GM18519 (cell line): ENCODE results near the gene RIOK1.

ENCODE experiments used
- ATAC-seq: cut with Tn5 transposase; IDR thresholded peaks from one replicate; pipeline ENCODE4 v1.9.1; 2021; ENCODE audit warnings: mild to moderate bottlenecking, moderate library complexity; ENCODE audit not compliant: unreplicated experiment, low FRiP score

Gene RIOK1

GRCh38 chr6:7406743-7407142 lies 17.1 kb downstream of the RIOK1 start:
- no peak for ATAC-seq

- no peak for ATAC-seq
These were observed 20.1 kb downstream of the RIOK1 start for GRCh38 chr6:7409740-7410139.

- no peak for ATAC-seq
These were observed 21.2 kb downstream of the RIOK1 start for GRCh38 chr6:7410851-7411250.

DNA sequence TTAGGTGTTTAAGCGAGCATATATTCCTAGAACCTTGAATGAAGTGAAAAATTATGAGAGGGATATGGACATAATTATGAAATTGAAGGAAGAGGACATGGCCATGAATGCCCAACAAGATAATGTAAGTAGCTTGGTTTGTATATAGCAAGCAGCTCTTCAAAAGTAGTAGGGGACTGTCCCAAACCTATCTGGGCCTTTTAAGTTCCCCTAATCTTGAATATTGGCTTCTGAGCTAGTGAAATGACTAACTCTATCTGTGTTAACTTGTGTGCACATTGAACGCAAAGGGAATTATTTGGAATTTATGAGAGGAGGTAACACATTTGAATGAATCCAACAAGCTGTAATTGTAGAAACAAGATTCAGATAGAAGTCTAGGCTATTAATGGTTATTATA lies 21.7 kb downstream of the RIOK1 start:
- ATAC-seq, result no peak

GRCh38 chr6:7413151-7413823 lies 23.7 kb downstream of the RIOK1 start:
- no peak for ATAC-seq

- ATAC-seq, result no peak
These were observed 25.2 kb downstream of the RIOK1 start for GRCh38 chr6:7414811-7415210.

DNA sequence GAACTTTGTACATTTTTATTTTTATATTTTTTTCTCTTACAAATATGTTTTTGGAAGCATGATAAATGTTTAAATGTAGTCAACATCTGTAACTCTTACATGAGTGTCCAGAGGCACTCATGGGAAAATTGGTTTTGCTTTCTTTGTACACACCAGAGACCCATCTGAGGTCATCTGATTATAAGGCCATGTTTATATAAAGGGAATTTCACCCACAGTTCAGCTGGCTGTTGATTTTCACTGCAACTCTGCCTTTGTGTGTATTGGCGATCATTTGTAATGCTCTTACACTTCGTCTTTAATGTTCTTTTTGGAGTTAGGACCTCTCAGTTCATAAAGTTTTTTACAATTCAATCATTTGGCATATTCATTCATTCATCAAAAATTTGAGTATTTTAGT lies 28.1 kb downstream of the RIOK1 start:
- ATAC-seq, result no peak

DNA sequence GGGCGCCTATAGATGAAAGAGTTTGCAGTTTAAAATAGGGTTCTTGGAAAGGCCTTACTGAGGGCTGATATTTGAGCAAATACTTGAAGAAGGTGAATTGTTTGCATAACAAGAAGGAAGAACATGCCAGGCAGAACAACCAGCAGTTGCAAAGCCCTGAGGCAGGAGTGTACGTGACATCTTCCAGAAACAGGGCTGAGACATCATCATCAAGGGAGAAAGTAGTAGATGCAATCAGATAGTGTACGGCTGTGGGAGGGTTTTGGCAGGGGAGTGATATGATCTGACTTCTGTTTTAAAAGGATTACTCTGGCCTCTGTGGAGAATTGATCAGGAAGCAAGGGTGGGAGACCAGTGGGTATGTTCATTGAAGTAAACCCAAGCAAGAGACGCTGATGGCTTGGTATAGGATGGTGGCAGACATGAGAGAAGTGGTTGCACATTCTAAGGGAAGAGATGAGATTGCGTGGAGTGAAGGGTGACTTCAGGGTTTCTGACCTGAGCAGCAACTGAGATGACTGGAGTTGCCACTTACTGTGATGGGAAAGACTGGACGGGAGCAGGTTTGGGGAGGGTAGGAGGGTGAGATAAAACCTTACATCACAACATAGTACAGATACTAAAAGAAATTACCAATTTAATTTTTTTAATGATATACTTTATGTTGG lies 28.8 kb downstream of the RIOK1 start:
- no peak for ATAC-seq

GRCh38 chr6:7419065-7419464 lies 29.5 kb downstream of the RIOK1 start:
- no peak for ATAC-seq

DNA sequence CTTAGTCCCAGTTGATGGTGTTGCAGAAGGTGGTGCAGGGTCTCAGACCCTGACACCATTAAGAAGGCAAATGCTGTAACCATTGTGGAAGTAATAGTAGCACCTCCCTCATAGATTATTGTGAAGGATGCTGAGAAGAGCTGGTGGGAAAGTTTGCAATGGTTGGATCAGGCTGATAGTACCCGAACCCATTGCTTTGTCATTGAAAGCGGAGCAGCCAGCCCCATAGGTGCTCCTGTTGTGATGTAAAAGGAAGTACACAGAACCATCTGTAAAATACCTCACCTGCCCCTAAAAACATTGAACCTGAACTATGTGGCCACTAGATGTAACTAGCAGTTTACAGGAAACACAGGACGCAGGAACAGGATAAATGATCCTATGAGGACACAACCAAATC lies 31.5 kb downstream of the RIOK1 start:
- no peak for ATAC-seq

DNA sequence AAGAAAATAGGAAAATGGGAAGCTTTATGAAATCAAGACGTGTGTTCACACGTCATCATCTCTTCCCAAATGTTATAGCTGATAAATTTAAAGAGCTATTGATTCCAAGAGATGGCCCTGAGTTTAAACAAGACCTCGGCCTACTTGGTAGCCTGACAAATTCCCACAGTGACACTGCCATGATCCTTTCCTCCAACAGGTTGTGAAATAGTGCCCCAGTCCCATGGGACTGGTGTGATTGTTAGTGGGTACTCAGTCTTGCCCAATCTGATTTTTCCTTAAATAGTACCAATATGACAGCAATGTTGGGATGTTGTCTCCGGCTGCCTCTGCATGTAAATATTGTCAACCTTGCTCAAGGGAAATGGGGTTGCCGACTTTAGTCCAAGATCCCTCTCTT lies 34.5 kb downstream of the RIOK1 start:
- ATAC-seq, result no peak

- ATAC-seq, result no peak
These were observed 35.6 kb downstream of the RIOK1 start for GRCh38 chr6:7424967-7425807.

- no peak for ATAC-seq
These were observed 36.2 kb downstream of the RIOK1 start for GRCh38 chr6:7425808-7426190.

DNA sequence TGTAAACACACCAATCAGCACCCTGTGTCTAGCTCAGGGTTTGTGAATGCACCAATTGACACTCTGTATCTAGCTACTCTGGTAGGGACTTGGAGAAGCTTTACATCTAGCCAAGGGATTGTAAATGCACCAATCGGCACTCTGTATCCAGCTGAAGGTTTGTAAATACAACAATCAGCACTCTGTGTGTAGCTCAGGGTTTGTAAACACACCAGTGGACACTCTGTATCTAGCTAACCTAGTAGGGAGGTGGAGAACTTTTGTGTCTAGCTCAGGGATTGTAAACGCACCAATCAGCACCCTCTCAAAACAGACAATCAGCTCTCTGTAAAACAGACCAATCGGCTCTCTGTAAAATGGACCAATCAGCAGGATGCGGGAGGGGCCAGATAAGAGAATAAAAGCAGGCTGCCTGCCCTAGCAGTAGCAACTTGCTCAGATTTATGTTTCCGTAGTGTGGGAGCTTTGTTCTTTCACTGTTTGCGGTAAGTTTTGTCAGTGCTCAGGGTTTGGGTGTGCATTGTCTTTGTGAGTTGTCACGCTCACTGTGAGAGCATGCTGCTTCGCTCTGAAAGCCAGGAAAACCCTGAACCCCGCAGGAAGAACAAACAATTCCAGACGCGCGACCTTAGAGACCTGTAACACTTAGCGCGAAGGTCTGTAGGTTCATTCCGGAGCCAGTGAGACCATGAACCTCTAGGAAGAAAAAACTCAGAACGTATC lies 37.0 kb downstream of the RIOK1 start:
- ATAC-seq, result no peak

- no peak for ATAC-seq
These were observed 41.7 kb downstream of the RIOK1 start for GRCh38 chr6:7431313-7431673.

GRCh38 chr6:7431674-7432390 lies 42.2 kb downstream of the RIOK1 start:
- no peak for ATAC-seq

DNA sequence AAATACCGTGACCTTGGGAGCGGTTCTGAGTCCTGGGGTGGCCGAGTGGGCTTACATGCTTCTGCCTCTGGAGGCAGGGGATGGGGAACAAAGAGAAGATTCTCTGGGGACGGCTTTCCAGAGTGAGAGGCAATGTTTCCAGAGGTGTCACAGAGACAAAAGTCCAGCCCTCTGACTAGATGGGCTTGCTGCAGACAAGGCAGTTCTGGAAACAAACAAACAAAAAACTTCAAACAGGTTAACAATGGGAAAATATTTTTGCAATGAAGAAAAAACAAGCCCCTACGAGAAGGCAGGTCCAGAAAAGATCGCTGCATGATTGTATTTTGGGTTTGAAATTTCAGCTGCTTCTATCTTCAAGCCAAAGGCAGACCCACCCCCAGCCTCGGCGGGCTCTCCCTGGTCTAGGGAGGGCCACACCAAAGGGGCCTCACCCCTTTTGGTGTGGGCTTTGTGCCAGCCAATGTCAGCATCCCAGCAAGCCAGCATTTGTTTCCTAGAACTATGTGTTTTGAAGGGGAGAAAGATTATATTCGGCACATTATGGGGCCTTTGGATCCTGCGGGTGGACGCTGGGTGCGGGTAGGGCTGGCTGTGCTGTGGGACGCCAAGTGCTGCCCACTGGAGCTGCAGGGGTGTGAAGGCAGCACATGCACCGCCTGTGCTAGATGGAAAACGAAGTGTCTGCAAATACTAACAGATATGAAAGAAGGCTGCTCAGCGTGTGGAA lies 42.9 kb downstream of the RIOK1 start:
- ATAC-seq, result no peak

GRCh38 chr6:7433121-7433617 lies 43.6 kb downstream of the RIOK1 start:
- ATAC-seq, result no peak

- ATAC-seq, result no peak
These were observed 45.1 kb downstream of the RIOK1 start for GRCh38 chr6:7434672-7435071.

DNA sequence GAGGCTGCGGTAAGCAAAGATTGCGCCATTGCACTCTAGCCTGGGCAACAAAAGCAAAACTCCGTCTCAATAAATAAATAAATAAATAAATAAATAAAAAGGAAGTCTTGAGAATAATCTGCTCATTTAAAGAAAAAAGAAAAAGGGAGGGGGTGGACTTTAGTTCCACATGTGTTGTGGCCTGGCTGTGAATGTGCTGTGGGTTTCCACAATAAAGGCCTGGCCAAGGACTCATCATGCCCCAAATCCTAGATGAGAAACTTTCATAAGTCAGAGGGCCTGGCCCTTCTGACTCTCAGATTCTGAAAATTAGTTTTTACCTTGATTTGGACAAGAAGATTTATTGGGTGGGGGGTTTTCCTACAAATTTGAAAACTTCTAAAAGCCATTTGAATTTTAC lies 48.4 kb downstream of the RIOK1 start:
- ATAC-seq, result no peak
